GM12865 (cell line): ENCODE results near the gene POU6F2.

Experiments used
- DNase-seq: peaks from one replicate; pipeline ENCODE4 v3.0.0; 2010; ENCODE audit warnings: low read depth
- H3K4me3 ChIP-seq: 2 replicates; pipeline ENCODE4 v1.5.1; 2011; ENCODE audit warnings: mild to moderate bottlenecking, low read depth, low read length, control low read depth
- CTCF ChIP-seq: IDR thresholded peaks from 2 replicates; pipeline ENCODE4 v1.5.1; 2011; ENCODE audit warnings: low read length, control low read depth, low read depth, inconsistent platforms; ENCODE audit not compliant: insufficient read depth; ENCODE audit errors: missing control alignments

POU6F2 gene

GRCh38 chr7:39306016-39306570, 328.4 kb downstream of the POU6F2 start:
- no peak overlapping the region for H3K4me3 ChIP-seq
- DNase-seq: no peak
- no peak for TF ChIP-seq CTCF

- no peak for TF ChIP-seq CTCF
- no peak overlapping the region for H3K4me3 ChIP-seq
- no peak for DNase-seq
Observed at GRCh38 chr7:39310699-39311098, 333.0 kb downstream of the POU6F2 start.

- no peak for TF ChIP-seq CTCF
- no peak for DNase-seq
- H3K4me3 ChIP-seq: no peak overlapping the region
Observed at GRCh38 chr7:39312254-39312989, 334.7 kb downstream of the POU6F2 start.

GRCh38 chr7:39313376-39313775, 335.7 kb downstream of the POU6F2 start:
- H3K4me3 ChIP-seq: no peak overlapping the region
- DNase-seq: no peak
- no peak for TF ChIP-seq CTCF

GRCh38 chr7:39313974-39314373, 336.3 kb downstream of the POU6F2 start:
- DNase-seq: no peak
- no peak for TF ChIP-seq CTCF
- H3K4me3 ChIP-seq: no peak overlapping the region

GRCh38 chr7:39317107-39317506, 339.4 kb downstream of the POU6F2 start:
- H3K4me3 ChIP-seq: no peak overlapping the region
- no peak for DNase-seq
- no peak for TF ChIP-seq CTCF

GRCh38 chr7:39317896-39318295, 340.2 kb downstream of the POU6F2 start:
- DNase-seq: no peak
- H3K4me3 ChIP-seq: no peak overlapping the region
- TF ChIP-seq CTCF: no peak
